ENCODE data around the gene CBX5. TPM values are rescaled to one million over a fixed set of nuclear protein-coding genes. Genes with fewer than 3 reads are reported as not detected.
"Not testable (repeated sequence)": the region's sequence is repeated elsewhere in the genome, so short reads cannot be mapped to it uniquely, and the experiment has no call there.

Gene CBX5
- total and polyA plus RNA-seq, 8 donors, result 4.9 to 66.8 (median 13.1) TPM

GRCh38 chr12:54189198-54189539 is 90.8 kb downstream of the CBX5 start:
- Histone ChIP-seq H3K4me1 (peaks cover 12 to 41% (median 29%) of the 10 kb centered on the region in 4 donors), H3K27ac (peak overlapping the region in 3 of 5 donors; percentile 60 to 82 (median 78)), H3K36me3 (peaks cover 0 to 13% (median 3%) of the 10 kb centered on the region in 4 donors), H3K9me3 (no peaks in the 10 kb centered on the region), H3K4me3 (peak overlapping the region; percentile 71 to 84 (median 78)), H3K27me3 (peaks cover 0 to 25% (median 10%) of the 10 kb centered on the region in 3 donors)
- WGBS, 5 donors, result 18 to 28% (median 20%) methylated on average over 3 of the region's 3 CpGs
- intact Hi-C loops (cut with DNase I; ENCODE audit: low total_unique reads), result no loop called here
- TF ChIP-seq POLR2AphosphoS5 (IDR thresholded peaks at IDR 0.05), result no peak
- no peak for TF ChIP-seq EP300 (IDR thresholded peaks at IDR 0.05)
- no peak for DNase-seq

- no peak for DNase-seq
- Histone ChIP-seq H3K36me3 (peaks cover 3 to 34% (median 24%) of the 10 kb centered on the region in 4 donors), H3K27me3 (peaks cover 0 to 4% (median 3%) of the 10 kb centered on the region in 3 donors), H3K4me1 (peaks cover 12 to 41% (median 29%) of the 10 kb centered on the region in 4 donors), H3K27ac (no peak overlapping the region), H3K9me3 (no peaks in the 10 kb centered on the region), H3K4me3 (no peak overlapping the region)
- 80 to 98% (median 85%) methylated on average over 3 of the region's 3 CpGs for WGBS, 5 donors
- TF ChIP-seq CTCF (IDR thresholded peaks at IDR 0.05) (no peak), POLR2AphosphoS5 (IDR thresholded peaks at IDR 0.05) (no peak), EP300 (IDR thresholded peaks at IDR 0.05) (no peak), POLR2A (IDR thresholded peaks at IDR 0.05) (no peak)
- intact Hi-C loops (cut with DNase I; ENCODE audit: low total_unique reads), result no loop called here
Observed at GRCh38 chr12:54187075-54187474, 92.8 kb downstream of the CBX5 start.

- Histone ChIP-seq H3K27ac (no peak overlapping the region), H3K9me3 (no peaks in the 10 kb centered on the region), H3K27me3 (no peaks in the 10 kb centered on the region), H3K36me3 (peaks cover 12 to 46% (median 35%) of the 10 kb centered on the region in 4 donors), H3K4me1 (peaks cover 12 to 30% (median 20%) of the 10 kb centered on the region in 4 donors), H3K4me3 (no peak overlapping the region)
- intact Hi-C loops (cut with DNase I; ENCODE audit: low total_unique reads), result no loop called here
- TF ChIP-seq EP300 (IDR thresholded peaks at IDR 0.05), result no peak
- no peak for TF ChIP-seq CTCF (IDR thresholded peaks at IDR 0.05)
- TF ChIP-seq POLR2A (IDR thresholded peaks at IDR 0.05), result no peak
- no peak for TF ChIP-seq POLR2AphosphoS5 (IDR thresholded peaks at IDR 0.05)
- 81 to 96% (median 91%) methylated on average over 1 of the region's 1 CpG for WGBS, 5 donors
- no peak for DNase-seq
Observed at GRCh38 chr12:54185919-54186318, 94.0 kb downstream of the CBX5 start.

- 91 to 98% (median 96%) methylated on average over 7 to 9 of the region's 9 CpGs for WGBS, 5 donors
- H3K9me3 ChIP-seq; H3K4me3 ChIP-seq; DNase-seq; intact Hi-C loops (cut with DNase I; ENCODE audit: low total_unique reads); H3K27ac ChIP-seq; H3K27me3 ChIP-seq: not testable (repeated sequence)
- Histone ChIP-seq H3K36me3 (peaks cover 14 to 52% (median 41%) of the 10 kb centered on the region in 4 donors), H3K4me1 (peaks cover 12 to 28% (median 20%) of the 10 kb centered on the region in 4 donors)
Observed at GRCh38 chr12:54185297-54185696, 94.6 kb downstream of the CBX5 start.

GRCh38 chr12:54184024-54184805 is 95.7 kb downstream of the CBX5 start:
- intact Hi-C loops (cut with DNase I; ENCODE audit: low total_unique reads), result no loop called here
- no peak for DNase-seq
- Histone ChIP-seq H3K4me3 (no peak overlapping the region), H3K9me3 (no peaks in the 10 kb centered on the region), H3K27me3 (no peaks in the 10 kb centered on the region), H3K36me3 (peaks cover 14 to 55% (median 48%) of the 10 kb centered on the region in 4 donors), H3K27ac (no peak overlapping the region), H3K4me1 (peaks cover 11 to 24% (median 20%) of the 10 kb centered on the region in 4 donors)
- TF ChIP-seq POLR2AphosphoS5 (IDR thresholded peaks at IDR 0.05) (no peak), POLR2A (IDR thresholded peaks at IDR 0.05) (no peak), CTCF (IDR thresholded peaks at IDR 0.05) (no peak), EP300 (IDR thresholded peaks at IDR 0.05) (no peak)
- WGBS, 5 donors, result 91 to 94% (median 92%) methylated on average over 7 of the region's 7 CpGs

All from stomach (tissue), 9 donors.